GM12874 (cell line): ENCODE data around the gene KMT2D.

Experiments used
- TF ChIP-seq, protein P1 (sequence below): IDR thresholded peaks from 2 replicates; pipeline ENCODE4 v1.5.1; 2011; ENCODE audit warnings: low read depth, mild to moderate bottlenecking, control low read depth, low read length, moderate library complexity; ENCODE audit not compliant: insufficient read depth

The KMT2D gene

DNA sequence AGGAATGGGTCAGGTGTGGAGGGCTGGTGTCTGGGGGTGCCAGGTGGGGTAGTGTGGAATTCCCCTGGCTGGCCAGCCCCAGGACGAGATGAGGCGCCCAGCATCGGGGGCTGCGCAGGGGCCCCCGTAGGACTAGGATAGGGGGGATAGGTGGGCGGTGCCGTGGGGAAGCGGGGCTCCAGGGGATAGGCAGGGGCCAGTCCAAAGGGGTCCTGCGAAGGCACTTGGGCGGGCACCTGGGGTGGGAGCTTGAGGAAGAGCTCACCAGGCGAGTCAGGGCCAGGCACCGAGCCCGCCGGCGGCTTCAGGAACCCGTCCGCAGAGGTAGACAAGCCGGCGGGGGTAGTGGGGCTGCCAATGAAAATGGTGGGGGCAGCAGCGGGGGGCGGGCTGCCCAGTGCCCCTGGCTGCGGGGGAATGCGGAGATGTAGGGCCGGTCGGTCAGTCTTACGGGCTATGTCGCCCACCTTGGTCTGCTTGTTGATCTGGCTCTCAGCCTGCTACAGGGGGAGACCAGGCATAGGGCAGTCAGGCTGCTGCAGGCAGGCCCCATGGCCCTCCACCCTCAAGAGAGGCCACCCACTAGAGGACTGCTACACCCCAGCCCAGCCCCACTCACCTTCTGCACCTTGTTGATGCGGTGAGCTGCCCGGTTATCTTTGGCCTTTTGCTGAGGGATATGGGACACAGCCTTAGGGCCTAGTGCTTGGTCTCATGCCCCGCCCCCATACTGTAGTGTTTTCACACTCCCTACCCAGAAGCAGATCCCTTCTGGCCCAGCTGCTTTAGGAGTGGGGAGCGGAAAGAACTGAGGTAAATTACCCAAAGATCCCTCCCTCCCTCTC is 19.3 kb downstream of the KMT2D start:
- TF ChIP-seq, protein P1, sequence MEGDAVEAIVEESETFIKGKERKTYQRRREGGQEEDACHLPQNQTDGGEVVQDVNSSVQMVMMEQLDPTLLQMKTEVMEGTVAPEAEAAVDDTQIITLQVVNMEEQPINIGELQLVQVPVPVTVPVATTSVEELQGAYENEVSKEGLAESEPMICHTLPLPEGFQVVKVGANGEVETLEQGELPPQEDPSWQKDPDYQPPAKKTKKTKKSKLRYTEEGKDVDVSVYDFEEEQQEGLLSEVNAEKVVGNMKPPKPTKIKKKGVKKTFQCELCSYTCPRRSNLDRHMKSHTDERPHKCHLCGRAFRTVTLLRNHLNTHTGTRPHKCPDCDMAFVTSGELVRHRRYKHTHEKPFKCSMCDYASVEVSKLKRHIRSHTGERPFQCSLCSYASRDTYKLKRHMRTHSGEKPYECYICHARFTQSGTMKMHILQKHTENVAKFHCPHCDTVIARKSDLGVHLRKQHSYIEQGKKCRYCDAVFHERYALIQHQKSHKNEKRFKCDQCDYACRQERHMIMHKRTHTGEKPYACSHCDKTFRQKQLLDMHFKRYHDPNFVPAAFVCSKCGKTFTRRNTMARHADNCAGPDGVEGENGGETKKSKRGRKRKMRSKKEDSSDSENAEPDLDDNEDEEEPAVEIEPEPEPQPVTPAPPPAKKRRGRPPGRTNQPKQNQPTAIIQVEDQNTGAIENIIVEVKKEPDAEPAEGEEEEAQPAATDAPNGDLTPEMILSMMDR: no peak

DNA sequence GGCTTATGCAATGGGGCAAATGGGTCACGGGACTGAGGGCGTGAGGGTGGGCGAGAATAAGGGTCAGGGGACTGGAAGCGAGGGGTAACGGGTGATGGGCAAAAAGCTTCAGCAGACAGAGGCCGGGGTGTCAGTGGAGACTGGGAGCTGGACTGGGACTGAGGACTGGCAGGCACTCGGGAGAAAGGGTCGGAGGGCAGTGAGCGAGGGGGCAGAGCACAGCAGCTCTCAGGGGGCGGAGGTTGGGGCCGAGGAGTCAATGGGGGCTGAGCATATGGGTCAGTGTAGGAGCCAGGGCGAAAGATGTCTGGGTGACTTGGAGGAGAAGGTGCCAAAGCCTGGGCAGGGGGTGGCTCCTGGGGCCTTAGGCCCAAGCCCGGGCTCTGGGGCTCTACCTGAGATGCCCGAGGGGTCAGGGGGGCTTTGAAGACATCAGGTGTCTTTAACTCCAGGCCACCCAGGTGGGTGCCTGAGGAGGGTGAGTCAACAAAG is 20.2 kb downstream of the KMT2D start:
- TF ChIP-seq, protein P1: no peak

DNA sequence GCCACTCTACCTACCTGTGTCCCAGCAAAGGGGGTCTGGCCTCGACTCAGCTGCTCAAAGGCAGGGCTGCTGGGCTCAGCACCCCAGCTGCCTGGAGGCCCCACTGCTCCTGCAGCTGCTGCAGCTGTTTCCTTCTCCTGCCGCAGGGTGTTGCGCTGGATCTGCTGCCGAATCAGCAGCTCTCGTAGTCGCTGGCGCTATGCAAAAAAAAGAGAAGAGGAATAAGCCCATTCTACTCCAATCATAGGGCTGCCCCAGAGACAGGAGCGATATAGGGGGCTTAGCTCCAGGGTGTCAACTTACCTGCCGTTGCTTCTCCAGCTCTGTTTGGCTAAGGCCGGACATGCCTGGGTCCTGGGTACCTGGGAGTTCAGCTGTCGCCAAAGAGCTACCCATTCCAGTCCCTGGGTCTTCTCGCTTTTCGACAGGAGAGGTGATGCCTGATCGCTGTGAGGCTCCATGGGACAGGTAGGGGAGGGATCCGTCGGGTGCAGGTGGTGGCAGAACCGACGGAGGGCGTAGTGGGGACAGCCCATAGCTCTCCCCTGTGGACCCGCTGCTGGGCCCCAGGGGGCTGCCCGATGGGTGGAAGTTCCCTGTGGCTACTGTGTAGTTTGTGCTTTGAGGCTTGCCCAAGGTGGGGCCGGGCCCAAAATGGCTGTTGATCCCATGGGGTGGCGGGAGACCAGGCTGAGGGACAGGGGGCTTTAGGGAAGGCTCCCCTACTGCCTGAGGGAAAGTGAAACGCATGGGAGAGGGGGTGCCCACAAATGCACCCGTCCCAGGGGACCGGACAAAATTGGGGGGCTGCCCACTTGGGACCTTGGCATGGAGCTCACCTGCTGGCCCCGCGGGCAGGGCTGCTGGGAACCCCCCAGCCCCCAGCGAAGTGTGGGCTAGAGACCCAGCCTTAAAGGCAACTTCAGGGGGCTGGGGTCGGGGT is 20.9 kb downstream of the KMT2D start:
- TF ChIP-seq, protein P1: no peak

DNA sequence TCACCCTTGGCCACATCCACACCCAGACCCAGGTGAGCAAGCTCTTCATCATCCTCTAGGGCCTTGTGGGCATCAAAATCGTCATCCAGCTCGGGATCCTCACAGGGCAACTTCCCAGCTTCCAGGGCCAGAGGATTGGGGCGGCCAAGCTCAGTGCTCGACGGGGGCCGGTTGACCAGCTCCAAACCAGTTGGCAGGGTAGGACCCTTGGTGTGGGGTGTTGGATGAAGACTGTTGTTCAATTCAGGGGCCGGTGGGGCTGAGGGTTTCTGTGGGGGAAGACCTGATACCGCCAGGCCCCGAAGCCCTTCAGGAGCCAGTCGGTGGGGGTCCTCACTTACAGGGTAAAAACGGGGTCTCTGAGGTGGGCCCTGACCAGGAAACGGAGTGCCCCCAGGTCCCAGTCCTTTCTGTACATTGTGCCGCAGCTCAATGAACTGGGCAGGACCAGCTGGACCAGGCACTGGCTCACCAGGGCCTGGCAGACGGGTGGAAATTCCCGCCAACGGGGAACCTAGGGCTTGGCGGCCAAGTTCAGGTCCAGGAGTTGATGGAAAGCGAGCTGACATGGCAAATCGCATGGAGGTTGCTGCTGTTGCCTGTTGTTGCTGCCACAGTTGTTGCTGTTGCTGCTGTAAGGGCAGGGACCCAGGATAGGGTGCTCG is 22.2 kb downstream of the KMT2D start:
- TF ChIP-seq, protein P1: no peak

DNA sequence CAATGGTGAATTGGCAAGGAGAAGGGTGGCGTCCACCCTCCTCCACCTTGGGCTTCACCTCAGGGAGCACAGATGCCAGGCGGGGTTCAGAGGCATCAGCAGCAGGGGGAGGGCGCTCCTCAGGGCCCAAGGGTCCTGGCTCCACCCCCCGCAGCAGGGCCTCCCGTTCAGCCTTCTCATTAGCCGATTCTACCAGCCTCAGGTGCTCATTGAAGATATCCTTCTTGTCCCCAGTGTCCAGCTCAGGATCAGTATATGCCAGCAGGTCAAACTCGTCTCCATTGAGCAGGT is 22.7 kb downstream of the KMT2D start:
- TF ChIP-seq, protein P1: no peak

DNA sequence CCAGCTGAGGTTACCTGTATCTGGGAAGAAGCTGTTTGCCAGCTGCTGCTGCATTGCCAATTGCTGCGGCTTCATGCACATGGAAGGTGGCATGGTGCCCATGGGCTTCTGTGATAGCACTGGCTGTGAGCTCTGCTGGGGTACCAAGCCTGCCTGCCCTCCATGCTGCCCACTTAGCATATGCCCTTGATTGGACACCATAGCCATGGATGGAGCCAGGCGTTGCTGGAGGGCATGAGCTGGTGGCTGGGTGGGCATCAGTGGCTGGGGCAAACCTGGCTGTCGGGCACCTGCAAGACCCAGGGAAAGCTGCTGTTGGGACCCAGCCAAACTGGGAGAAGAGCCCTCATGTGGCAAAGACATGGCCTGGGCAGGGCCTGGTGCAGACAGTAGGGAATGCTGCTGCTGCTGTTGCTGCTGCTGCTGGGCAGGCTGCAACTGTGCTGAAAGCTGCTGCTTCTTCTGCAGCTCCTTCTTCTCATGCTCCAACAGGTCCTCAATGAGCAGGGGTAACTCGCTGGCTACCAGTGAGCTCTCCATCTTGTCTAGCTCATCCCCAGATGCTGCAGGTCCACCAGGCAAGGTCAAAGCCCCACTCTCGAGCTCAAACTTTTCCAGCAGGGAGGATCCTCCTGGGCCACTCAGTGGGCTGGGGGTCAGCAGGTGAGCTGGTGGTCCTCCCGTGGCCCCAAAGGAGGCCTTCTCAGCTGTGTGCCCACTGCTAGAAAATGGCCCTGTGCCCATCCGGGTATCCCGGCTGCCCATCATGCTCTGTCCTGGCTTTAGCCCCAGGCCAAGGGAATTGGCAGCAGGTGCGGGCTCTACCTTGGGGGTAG is 23.3 kb downstream of the KMT2D start:
- TF ChIP-seq, protein P1: no peak
